ENCODE results near the gene ARFGEF3. TPM values are rescaled to one million over a fixed set of nuclear protein-coding genes. Genes with fewer than 3 reads are reported as not detected.

The ARFGEF3 gene
- total RNA-seq, 4 donors from 2014 or later = 8.9 to 12.0 (median 10.5) TPM

- Histone ChIP-seq H3K9me3 (no peaks in the 10 kb centered on the region), H3K36me3 (no peaks in the 10 kb centered on the region), H3K27me3 (no peaks in the 10 kb centered on the region), H3K4me1 (no peaks in the 10 kb centered on the region), H3K27ac (no peak overlapping the region), H3K4me3 (no peak overlapping the region)
- TF ChIP-seq POLR2A (IDR thresholded peaks at IDR 0.05) (no peak), CTCF (IDR thresholded peaks at IDR 0.05) (no peak)
- no peak for DNase-seq
Measured at GRCh38 chr6:138246650-138247440, 85.1 kb downstream of the ARFGEF3 start.

DNA sequence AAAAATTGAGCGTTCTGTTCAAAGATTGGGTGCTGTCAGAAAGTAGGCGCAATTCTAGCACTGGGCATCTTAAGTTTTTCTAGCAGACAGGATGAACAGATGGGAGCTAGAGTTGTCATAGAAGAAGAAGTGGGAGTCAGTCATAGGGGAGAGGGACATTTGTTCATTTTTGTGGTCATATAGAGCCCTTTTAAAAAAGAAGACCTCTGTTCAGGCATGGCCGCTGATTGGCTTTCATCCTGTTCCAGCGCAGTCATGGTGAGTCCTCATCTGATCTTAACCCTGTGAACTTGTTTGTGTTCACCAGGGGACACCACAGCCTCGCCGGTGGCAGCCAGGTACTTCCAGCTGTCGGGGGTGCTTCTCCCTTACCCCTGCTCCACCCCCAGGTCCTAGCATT lies 86.3 kb downstream of the ARFGEF3 start:
- TF ChIP-seq CTCF (IDR thresholded peaks at IDR 0.05) = no peak
- Histone ChIP-seq H3K4me1 (no peaks in the 10 kb centered on the region), H3K27ac (no peak overlapping the region), H3K36me3 (no peaks in the 10 kb centered on the region), H3K4me3 (no peak overlapping the region), H3K9me3 (no peaks in the 10 kb centered on the region), H3K27me3 (no peaks in the 10 kb centered on the region)
- DNase-seq = no peak

- TF ChIP-seq POLR2A (IDR thresholded peaks at IDR 0.05) (no peak), CTCF (IDR thresholded peaks at IDR 0.05) (no peak)
- H3K27ac ChIP-seq = no peak overlapping the region
- no peaks in the 10 kb centered on the region for H3K27me3 ChIP-seq
Measured at GRCh38 chr6:138248878-138249277, 87.1 kb downstream of the ARFGEF3 start.

GRCh38 chr6:138250053-138250452 lies 88.3 kb downstream of the ARFGEF3 start:
- Histone ChIP-seq H3K27me3 (no peaks in the 10 kb centered on the region), H3K27ac (no peak overlapping the region), H3K36me3 (no peaks in the 10 kb centered on the region), H3K4me3 (no peak overlapping the region), H3K9me3 (no peaks in the 10 kb centered on the region), H3K4me1 (no peaks in the 10 kb centered on the region)
- no peak for TF ChIP-seq CTCF (IDR thresholded peaks at IDR 0.05)
- no peak for TF ChIP-seq POLR2A (IDR thresholded peaks at IDR 0.05)
- DNase-seq = no peak

More at GRCh38 chr6:138248878-138249277, 87.1 kb downstream of the ARFGEF3 start:
- Histone ChIP-seq H3K36me3 (no peaks in the 10 kb centered on the region), H3K4me3 (no peak overlapping the region), H3K4me1 (no peaks in the 10 kb centered on the region), H3K9me3 (no peaks in the 10 kb centered on the region)
- no peak for DNase-seq

DNA sequence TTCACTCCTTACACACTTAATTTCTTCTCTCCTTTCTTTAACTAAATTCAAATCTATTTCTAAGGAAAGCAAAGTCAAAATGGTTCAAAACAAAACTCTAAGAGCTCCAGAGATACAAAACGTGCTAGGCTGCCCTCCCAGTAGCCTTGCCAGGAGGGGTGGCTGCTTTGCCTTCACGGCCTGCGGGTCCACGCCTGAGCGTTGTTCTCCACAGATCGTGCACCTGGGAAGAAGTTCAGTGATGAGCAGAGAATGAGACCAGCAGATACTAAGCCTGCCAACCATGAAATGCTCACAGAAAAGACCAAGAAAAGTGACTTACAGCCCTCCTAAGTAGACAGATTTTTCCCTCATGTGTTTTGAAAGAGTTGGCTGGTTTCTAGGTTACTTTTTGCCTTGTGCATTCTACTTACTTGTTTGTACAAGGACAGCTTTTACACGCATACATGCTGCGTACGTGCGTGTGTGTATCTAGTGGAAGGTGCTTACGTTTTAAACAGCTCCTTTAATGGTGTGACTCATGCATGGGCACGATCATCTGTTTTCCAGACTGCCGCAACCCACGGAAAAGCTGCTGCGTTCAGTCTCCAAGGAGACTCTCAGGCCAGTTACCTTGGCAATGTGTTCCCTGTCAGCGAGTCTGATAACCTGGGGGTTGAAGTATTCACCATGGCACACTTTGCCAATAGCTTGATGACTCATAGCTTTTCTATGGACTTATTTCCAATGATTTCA lies 88.9 kb downstream of the ARFGEF3 start:
- DNase-seq = no peak
- Histone ChIP-seq H3K27me3 (no peaks in the 10 kb centered on the region), H3K36me3 (peaks cover 0 to 2% (median 0%) of the 10 kb centered on the region in 3 donors), H3K9me3 (no peaks in the 10 kb centered on the region), H3K4me1 (no peaks in the 10 kb centered on the region), H3K27ac (no peak overlapping the region), H3K4me3 (no peak overlapping the region)
- no peak for TF ChIP-seq POLR2A (IDR thresholded peaks at IDR 0.05)
- no peak for TF ChIP-seq CTCF (IDR thresholded peaks at IDR 0.05)
